H1 (cell line): Measurements from ENCODE around the gene LAMTOR4. TPM values are rescaled to one million over a fixed set of nuclear protein-coding genes. Genes with fewer than 3 reads are reported as not detected.

Source experiments
- CTCF ChIA-PET: fragments of 300-600 bp; sonication (Branson Sonifier 250); formaldehyde crosslinking; loops from one replicate; lab custom pipeline; 2021; ENCODE audit not compliant: partially characterized antibody; lab: Charles Lee
- POLR2A ChIA-PET: fragments of 300-600 bp; sonication (Branson Sonifier 250); formaldehyde crosslinking; loops from one replicate; lab custom pipeline; 2021; ENCODE audit warnings: inconsistent platforms; ENCODE audit not compliant: partially characterized antibody; lab: Charles Lee
- DNase-seq, 2 experiments: peaks; one replicate each; pipeline versions ENCODE4 v3.0.0 to v3.0.0-alpha.2; 2010 to 2022; ENCODE audit warnings: low spot score in 2 of 2, low read depth in 1 of 2, mixed read lengths in 1 of 2
- FAIRE-seq: peaks from 2 replicates; lab custom pipeline; 2011; peaks lifted over from hg19 to GRCh38; lab: Jason Lieb, UNC
- H2AFZ ChIP-seq: 2 replicates; pipeline ENCODE4 v1.8.1; 2012; ENCODE audit warnings: low read length, inconsistent platforms
- H2AK5ac ChIP-seq: 2 replicates; pipeline ENCODE4 v1.6.1; 2013; ENCODE audit warnings: low read depth, low read length
- H2BK120ac ChIP-seq: replicated peaks from 2 replicates; pipeline ENCODE3; 2013; ENCODE audit warnings: low read depth, low read length, inconsistent platforms
- H2BK12ac ChIP-seq: 2 replicates; pipeline ENCODE4 v1.6.1; 2013; ENCODE audit warnings: low read depth, low read length
- H2BK15ac ChIP-seq: 2 replicates; pipeline ENCODE4 v1.6.1; 2013; ENCODE audit warnings: low read length
- H2BK20ac ChIP-seq: 2 replicates; pipeline ENCODE4 v1.6.1; 2013; ENCODE audit warnings: low read length
- H2BK5ac ChIP-seq: 2 replicates; pipeline ENCODE4 v1.6.1; 2013; ENCODE audit warnings: low read depth, low read length
- H3K14ac ChIP-seq: 2 replicates; pipeline ENCODE4 v1.6.1; 2013; ENCODE audit warnings: inconsistent platforms; ENCODE audit not compliant: insufficient read length
- H3K18ac ChIP-seq: 2 replicates; pipeline ENCODE4 v1.6.1; 2013; ENCODE audit warnings: low read length; ENCODE audit errors: extremely low read depth
- H3K23ac ChIP-seq: 2 replicates; pipeline ENCODE4 v1.6.1; 2013; ENCODE audit warnings: inconsistent platforms; ENCODE audit not compliant: insufficient read length
- H3K23me2 ChIP-seq: 2 replicates; pipeline ENCODE4 v1.6.1; 2013; ENCODE audit warnings: low read depth, low read length
- H3K27ac ChIP-seq: 2 replicates; pipeline ENCODE4 v1.6.1; 2011; ENCODE audit warnings: low read depth, low read length, inconsistent platforms
- H3K27me3 ChIP-seq, 4 experiments: replicated peaks in 1 of 4; 1 replicate in 1 of 4; 2 replicates in 3 of 4; pipeline versions ENCODE4 v1.6.1 to v1.8.1; 2011 to 2013; ENCODE audit warnings: low read length in 3 of 4, mild to moderate bottlenecking in 3 of 4, inconsistent platforms in 2 of 4, mixed read lengths in 2 of 4, moderate library complexity in 1 of 4; ENCODE audit not compliant: control insufficient read depth in 3 of 4, insufficient read depth in 3 of 4; ENCODE audit errors: extremely low read depth in 1 of 4
- H3K36me3 ChIP-seq, 4 experiments: 2 replicates each; pipeline versions ENCODE4 v1.6.1 to v1.8.1; 2011 to 2013; ENCODE audit warnings: mild to moderate bottlenecking in 4 of 4, low read length in 3 of 4, moderate library complexity in 2 of 4, control low read depth in 1 of 4, inconsistent platforms in 1 of 4; ENCODE audit not compliant: insufficient read depth in 4 of 4, control insufficient read depth in 2 of 4
- H3K4ac ChIP-seq: replicated peaks from 2 replicates; pipeline ENCODE3; 2013; ENCODE audit warnings: low read length, low read depth, mixed read lengths, inconsistent platforms; ENCODE audit not compliant: insufficient read length
- H3K4me1 ChIP-seq, 4 experiments: replicated peaks in 1 of 4; 1 replicate in 1 of 4; 2 replicates in 3 of 4; pipeline versions ENCODE4 v1.6.1 to v1.8.1; 2011 to 2013; ENCODE audit warnings: low read length in 3 of 4, inconsistent platforms in 2 of 4, mixed read lengths in 1 of 4; ENCODE audit not compliant: insufficient read depth in 4 of 4, control insufficient read depth in 3 of 4
- H3K4me2 ChIP-seq, 2 experiments: 2 replicates each; pipeline versions ENCODE4 v1.6.1 to v1.8.1; 2011 to 2013; ENCODE audit warnings: low read depth in 2 of 2, low read length in 2 of 2, control low read depth in 1 of 2, inconsistent platforms in 1 of 2, mild to moderate bottlenecking in 1 of 2; ENCODE audit not compliant: insufficient read depth in 1 of 2
- H3K4me3 ChIP-seq, 4 experiments: fragments of 200-600, 300-600 bp in 1 of 4; sonication (generic), shearing (Covaris generic), sonication (Bioruptor Twin) in 1 of 4; 2 replicates each; pipeline versions ENCODE4 v1.5.1 to v1.8.1; 2011 to 2016; ENCODE audit warnings: low read length in 4 of 4, low read depth in 3 of 4, control low read depth in 2 of 4, inconsistent platforms in 2 of 4, mild to moderate bottlenecking in 2 of 4, mixed read lengths in 1 of 4, moderate library complexity in 1 of 4; ENCODE audit not compliant: insufficient read depth in 2 of 4; ENCODE audit errors: extremely low read depth in 1 of 4
- H3K56ac ChIP-seq: replicated peaks from 2 replicates; pipeline ENCODE3; 2013; ENCODE audit warnings: low read depth, mild to moderate bottlenecking, mixed read lengths, low read length, inconsistent platforms; ENCODE audit not compliant: insufficient read length
- H3K79me1 ChIP-seq: 2 replicates; pipeline ENCODE4 v1.6.1; 2013; ENCODE audit warnings: low read depth, low read length, control low read depth
- H3K79me2 ChIP-seq, 2 experiments: 2 replicates each; pipeline versions ENCODE4 v1.6.1 to v1.8.1; 2012 to 2013; ENCODE audit warnings: low read length in 2 of 2, mild to moderate bottlenecking in 2 of 2, inconsistent platforms in 1 of 2; ENCODE audit not compliant: insufficient read depth in 2 of 2, control insufficient read depth in 1 of 2
- H3K9ac ChIP-seq, 4 experiments: replicated peaks in 1 of 4; 1 replicate in 1 of 4; 2 replicates in 3 of 4; pipeline versions ENCODE4 v1.6.1 to v1.8.1; 2011 to 2013; ENCODE audit warnings: low read depth in 3 of 4, low read length in 3 of 4, control low read depth in 2 of 4, mild to moderate bottlenecking in 2 of 4, moderate library complexity in 2 of 4, inconsistent platforms in 1 of 4; ENCODE audit errors: extremely low read depth in 1 of 4
- H3K9me3 ChIP-seq, 2 experiments: 2 replicates each; pipeline versions ENCODE4 v1.6.1 to v1.8.1; 2012 to 2013; ENCODE audit warnings: mild to moderate bottlenecking in 2 of 2, moderate library complexity in 2 of 2, control low read depth in 1 of 2, inconsistent platforms in 1 of 2, low read depth in 1 of 2, low read length in 1 of 2, mixed read lengths in 1 of 2; ENCODE audit not compliant: insufficient read depth in 2 of 2
- H4K20me1 ChIP-seq, 2 experiments: replicated peaks in 1 of 2; 2 replicates each; pipeline versions ENCODE3 to v1.8.1; 2011 to 2013; ENCODE audit warnings: inconsistent platforms in 2 of 2, low read length in 2 of 2, mild to moderate bottlenecking in 1 of 2; ENCODE audit not compliant: insufficient read depth in 2 of 2, control insufficient read depth in 1 of 2
- H4K5ac ChIP-seq: 2 replicates; pipeline ENCODE4 v1.6.1; 2013; ENCODE audit warnings: low read length, low read depth, mixed read lengths, inconsistent platforms; ENCODE audit not compliant: insufficient read length
- H4K8ac ChIP-seq: 2 replicates; pipeline ENCODE4 v1.8.0; 2013; ENCODE audit warnings: mild to moderate bottlenecking, moderate library complexity, low read length, inconsistent platforms; ENCODE audit not compliant: insufficient read depth; ENCODE audit errors: extremely low read depth
- H4K91ac ChIP-seq: replicated peaks from 2 replicates; pipeline ENCODE3; 2013; ENCODE audit warnings: low read length, mixed read lengths, inconsistent platforms; ENCODE audit not compliant: insufficient read length
- ATF3 ChIP-seq: IDR thresholded peaks from 2 replicates; pipeline ENCODE4 v1.6.1; 2011; ENCODE audit warnings: low read depth, mild to moderate bottlenecking, low read length; ENCODE audit not compliant: insufficient read depth
- BACH1 ChIP-seq: IDR thresholded peaks from 2 replicates; pipeline ENCODE4 v1.6.1; 2012; ENCODE audit warnings: low read length, improper control_type of control experiment
- CHD1 ChIP-seq: IDR thresholded peaks from 2 replicates; pipeline ENCODE4 v1.6.1; 2012; ENCODE audit warnings: low read depth, low read length, improper control_type of control experiment
- EGR1 ChIP-seq: IDR thresholded peaks from 2 replicates; pipeline ENCODE4 v1.6.1; 2011; ENCODE audit warnings: low read depth, low read length, borderline replicate concordance
- HDAC6 ChIP-seq: IDR thresholded peaks from one replicate; pipeline ENCODE4 v1.7.1; 2012; ENCODE audit warnings: low read depth, mild to moderate bottlenecking, inconsistent platforms, low read length, moderate library complexity
- KDM1A ChIP-seq: fragments of 200-600, 300-600 bp; sonication (generic); IDR thresholded peaks from 2 replicates; pipeline ENCODE4 v1.7.1; 2016; ENCODE audit warnings: mild to moderate bottlenecking, low read length, borderline replicate concordance
- KDM5A ChIP-seq: fragments of 200-600 bp; IDR thresholded peaks from 2 replicates; pipeline ENCODE4 v1.7.1; 2012; ENCODE audit warnings: mild to moderate bottlenecking, low read length, inconsistent platforms, mixed read lengths
- POLR2A ChIP-seq, 2 experiments: IDR thresholded peaks; 1 replicate in 1 of 2; 2 replicates in 1 of 2; pipeline ENCODE4 v1.6.1; 2011; ENCODE audit warnings: low read depth in 2 of 2, low read length in 2 of 2, mild to moderate bottlenecking in 2 of 2; ENCODE audit errors: control extremely low read depth in 1 of 2
- POLR2AphosphoS5 ChIP-seq: IDR thresholded peaks from 2 replicates; pipeline ENCODE4 v1.6.1; 2011; ENCODE audit warnings: low read depth, low read length
- RAD21 ChIP-seq, 2 experiments: IDR thresholded peaks in 1 of 2; conservative IDR thresholded peaks in 1 of 2; 2 replicates each; pipeline ENCODE4 v1.6.1; 2011; ENCODE audit warnings: low read depth in 2 of 2, low read length in 2 of 2, improper control_type of control experiment in 1 of 2, inconsistent platforms in 1 of 2, mild to moderate bottlenecking in 1 of 2, moderate library complexity in 1 of 2
- SAP30 ChIP-seq: fragments of 300-600 bp; sonication (generic); IDR thresholded peaks from 2 replicates; pipeline ENCODE4 v1.7.1; 2012; ENCODE audit warnings: low read length, moderate library complexity, mild to moderate bottlenecking, inconsistent platforms; ENCODE audit not compliant: insufficient read depth, insufficient replicate concordance
- SIX5 ChIP-seq: IDR thresholded peaks from 2 replicates; pipeline ENCODE4 v1.6.1; 2011; ENCODE audit warnings: mild to moderate bottlenecking, low read depth, low read length
- SUZ12 ChIP-seq: fragments of 200-600 bp; sonication (generic); IDR thresholded peaks from 2 replicates; pipeline ENCODE4 v1.6.1; 2012; ENCODE audit warnings: mild to moderate bottlenecking, inconsistent platforms, low read length, moderate library complexity, mixed read lengths
- TBP ChIP-seq: IDR thresholded peaks from 2 replicates; pipeline ENCODE4 v1.6.1; 2011; ENCODE audit warnings: low read depth, low read length, improper control_type of control experiment
- WGBS, 2 experiments: shearing (Covaris generic) in 1 of 2; methylation state at CpG; one replicate each; pipeline versions ENCODE4 v1.1.6 to v1.1.7; 2013 to 2015; ENCODE audit warnings: low lambda C conversion rate in 2 of 2, mixed read lengths in 2 of 2, inconsistent platforms in 1 of 2, low coverage in 1 of 2, missing lambda C conversion rate in 1 of 2; ENCODE audit not compliant: insufficient replicate concordance in 2 of 2, insufficient coverage in 1 of 2, insufficient read length in 1 of 2; ENCODE audit errors: extremely low coverage in 1 of 2, missing lambda C conversion rate in 1 of 2; 5-methylcytosine and 5-hydroxymethylcytosine counted together
- polyA plus RNA-seq, 7 experiments: library from polyadenylated mRNA; depleted of rRNA in 3 of 7; stranded (reverse) in 5 of 7; unstranded in 2 of 7; fragments of >200 nt in 5 of 7; fragments of 200-250 nt in 2 of 7; gene quantifications; 1 replicate in 5 of 7; 2 replicates in 1 of 7; 4 replicates in 1 of 7; pipeline versions ENCODE4 v1.2.1 to v1.2.3, GENCODE V29; 2011 to 2013; ENCODE audit warnings: missing spikeins in 2 of 7, mixed read lengths in 2 of 7
- total RNA-seq: library from RNA; stranded (reverse); fragmentation: NEBNext Ultra II Directional; extraction: Animal tissue kit (Norgen Biotek cat#: 25700); gene quantifications from 2 replicates; pipeline ENCODE4 v1.2.1, GENCODE V29; 2021

LAMTOR4 gene
- total and polyA plus RNA-seq, 2 of the 8 experiments (the other 6 are each of a cell fraction or from before 2014, with no cell fraction given) = 153 to 622 TPM

- Histone ChIP-seq H3K79me1 (no peaks in the 10 kb centered on the region), H2BK5ac (no peak overlapping the region), H3K4me2 (peak overlapping the region; percentile 74 to 90; a peak in 2 of 4 replicates), H4K8ac (no peak overlapping the region), H3K36me3 (no peaks in the 10 kb centered on the region), H2AK5ac (no peak overlapping the region), H3K23me2 (peaks cover 8% of the 10 kb centered on the region; the same call in 1 of the 2 replicates), H3K4me3 (no peak overlapping the region), H3K18ac (no peak overlapping the region), H2BK120ac (no peak overlapping the region), H3K4ac (no peak overlapping the region), H4K91ac (no peak overlapping the region), H3K9me3 (no peaks in the 10 kb centered on the region), H3K14ac (no peak overlapping the region), H4K5ac (no peak overlapping the region), H3K23ac (no peak overlapping the region), H2BK15ac (no peak overlapping the region), H3K27me3 (peaks cover 0 to 11% (median 0%) of the 10 kb centered on the region in 4 experiments; a peak in 2 of 7 replicates), H3K56ac (no peak overlapping the region), H2BK20ac (no peak overlapping the region), H3K27ac (no peak overlapping the region), H3K9ac (no peak overlapping the region), H4K20me1 (no peaks in the 10 kb centered on the region), H3K79me2 (no peaks in the 10 kb centered on the region), H2AFZ (no peak overlapping the region), H2BK12ac (no peak overlapping the region), H3K4me1 (peaks cover 0 to 8% (median 0%) of the 10 kb centered on the region in 4 experiments; a peak in 2 of 7 replicates)
- DNase-seq (no peak), FAIRE-seq (no peak)
- CTCF ChIA-PET = interaction anchor here (0.5 to 9.0 kb wide), 14 partner anchors 17 to 215 kb away, joined by 3 to 108 read pairs (median 4); partner anchors contain the start of genes AP4M1, GAL3ST4, GPC2 and LAMTOR4
- POLR2A ChIA-PET = interaction anchor here (0.6 to 4.1 kb wide), 21 partner anchors 8 to 53 kb away, joined by 3 to 68 read pairs (median 4); partner anchors contain the start of genes AP4M1, GAL3ST4, GPC2 and MCM7
- 79% methylated on average over 1 of the region's 1 CpG; no CpG with 5 or more reads in 1 of the 2 experiments for WGBS, 2 experiments
- TF ChIP-seq RAD21 (IDR thresholded peaks at IDR 0.05 in 1 of 2, conservative IDR thresholded peaks at IDR 0.05 in 1 of 2; ENCODE audit: low read depth in 2 of 2, low read length in 2 of 2) = no peak
- no peak for TF ChIP-seq HDAC6
- TF ChIP-seq SIX5 = no peak
- TF ChIP-seq EGR1 = no peak
- no peak for TF ChIP-seq BACH1
- TF ChIP-seq KDM5A = no peak
- TF ChIP-seq POLR2A (IDR thresholded peaks at IDR 0.05; ENCODE audit: control extremely low read depth in 1 of 2, low read depth in 2 of 2, low read length in 2 of 2) = no peak
- TF ChIP-seq KDM1A = no peak
- TF ChIP-seq SAP30 = no peak
- TF ChIP-seq TBP = no peak
- no peak for TF ChIP-seq POLR2AphosphoS5
- TF ChIP-seq SUZ12 = no peak
- no peak for TF ChIP-seq CHD1
- no peak for TF ChIP-seq ATF3
Observed at GRCh38 chr7:100128637-100128963, 20.1 kb upstream of the LAMTOR4 start.
